ENCODE measurements around the gene NEURL3. TPM values are rescaled to one million over a fixed set of nuclear protein-coding genes. Genes with fewer than 3 reads are reported as not detected.

Gene NEURL3
- total RNA-seq, 1 donor from 2014 or later = not detected

GRCh38 chr2:96514521-96514920, 9.4 kb upstream of the NEURL3 start:
- DNase-seq = no peak
- no peak for ATAC-seq (ENCODE audit: poor library complexity)
- intact Hi-C loops (cut with DNase I) = no loop called here

GRCh38 chr2:96512341-96512740, 7.2 kb upstream of the NEURL3 start:
- DNase-seq (no peak), ATAC-seq (ENCODE audit: poor library complexity) (no peak)
- intact Hi-C loops (cut with DNase I) = no loop called here

GRCh38 chr2:96511851-96512250, 6.7 kb upstream of the NEURL3 start:
- DNase-seq (no peak), ATAC-seq (ENCODE audit: poor library complexity) (no peak)
- intact Hi-C loops (cut with DNase I) = no loop called here

GRCh38 chr2:96510931-96511595, 5.9 kb upstream of the NEURL3 start:
- intact Hi-C loops (cut with DNase I) = no loop called here
- ATAC-seq (ENCODE audit: poor library complexity) (no peak), DNase-seq (no peak)

GRCh38 chr2:96509847-96510230, 4.7 kb upstream of the NEURL3 start:
- intact Hi-C loops (cut with DNase I) = loop anchor here (2.0 to 10.0 kb wide), 5 partner anchors 43 to 373 kb away; partner anchors contain the start of genes ASTL and SNRNP200
- ATAC-seq (ENCODE audit: poor library complexity) (no peak), DNase-seq (no peak)

- DNase-seq (peak; percentile 92), ATAC-seq (ENCODE audit: poor library complexity) (peak; percentile 95)
- intact Hi-C loops (cut with DNase I) = loop anchor here (2.0 to 10.0 kb wide), 5 partner anchors 42 to 372 kb away; partner anchors contain the start of genes ASTL and SNRNP200
Measured at GRCh38 chr2:96509114-96509846, 4.1 kb upstream of the NEURL3 start.

- intact Hi-C loops (cut with DNase I) = loop anchor here (2.0 to 10.0 kb wide), 5 partner anchors 41 to 371 kb away; partner anchors contain the start of genes ASTL and SNRNP200
- DNase-seq = no peak
- ATAC-seq (ENCODE audit: poor library complexity) = peak; percentile 5
Measured at GRCh38 chr2:96508521-96509113, 3.5 kb upstream of the NEURL3 start.

GRCh38 chr2:96507957-96508520, 2.9 kb upstream of the NEURL3 start:
- DNase-seq = peak; percentile 89

GRCh38 chr2:96506907-96507240, 1.7 kb upstream of the NEURL3 start:
- DNase-seq (no peak), ATAC-seq (ENCODE audit: poor library complexity) (no peak)
- intact Hi-C loops (cut with DNase I) = loop anchor here (5.0 to 10.0 kb wide), 4 partner anchors 40 to 370 kb away; partner anchors contain the start of genes ASTL and SNRNP200

More at GRCh38 chr2:96507957-96508520, 2.9 kb upstream of the NEURL3 start:
- intact Hi-C loops (cut with DNase I) = loop anchor here (2.0 to 10.0 kb wide), 5 partner anchors 41 to 371 kb away; partner anchors contain the start of genes ASTL and SNRNP200
- ATAC-seq (ENCODE audit: poor library complexity) = peak; percentile 90

- DNase-seq = no peak
- no peak for ATAC-seq (ENCODE audit: poor library complexity)
- intact Hi-C loops (cut with DNase I) = loop anchor here (5.0 to 10.0 kb wide), 4 partner anchors 39 to 369 kb away; partner anchors contain the start of genes ASTL and SNRNP200
Measured at GRCh38 chr2:96506016-96506906, 1.1 kb upstream of the NEURL3 start.

- DNase-seq (no peak), ATAC-seq (ENCODE audit: poor library complexity) (no peak)
- intact Hi-C loops (cut with DNase I) = loop anchor here (10.0 kb wide), 1 partner anchor 159 kb away; no protein-coding TSS in a partner anchor
Measured at GRCh38 chr2:96503637-96504243, 1.4 kb downstream of the NEURL3 start.

- ATAC-seq (ENCODE audit: poor library complexity) = no peak
Measured at GRCh38 chr2:96502891-96503636, 2.1 kb downstream of the NEURL3 start.

GRCh38 chr2:96501886-96502810, 3.0 kb downstream of the NEURL3 start:
- DNase-seq (no peak), ATAC-seq (ENCODE audit: poor library complexity) (no peak)
- intact Hi-C loops (cut with DNase I) = loop anchor here (10.0 kb wide), 1 partner anchor 157 kb away; no protein-coding TSS in a partner anchor

More at GRCh38 chr2:96502891-96503636, 2.1 kb downstream of the NEURL3 start:
- intact Hi-C loops (cut with DNase I) = loop anchor here (10.0 kb wide), 1 partner anchor 158 kb away; no protein-coding TSS in a partner anchor
- no peak for DNase-seq

GRCh38 chr2:96501471-96501874, 3.7 kb downstream of the NEURL3 start:
- ATAC-seq (ENCODE audit: poor library complexity) = no peak
- intact Hi-C loops (cut with DNase I) = loop anchor here (10.0 kb wide), 1 partner anchor 157 kb away; no protein-coding TSS in a partner anchor

GRCh38 chr2:96500385-96501066, 4.6 kb downstream of the NEURL3 start:
- intact Hi-C loops (cut with DNase I) = loop anchor here (10.0 kb wide), 1 partner anchor 156 kb away; no protein-coding TSS in a partner anchor
- no peak for ATAC-seq (ENCODE audit: poor library complexity)
- no peak for DNase-seq

More at GRCh38 chr2:96501471-96501874, 3.7 kb downstream of the NEURL3 start:
- DNase-seq = no peak

Data from Right ventricle myocardium superior (tissue), 1 donor.